ENCODE data around the gene PGAP3. TPM values are rescaled to one million over a fixed set of nuclear protein-coding genes. Genes with fewer than 3 reads are reported as not detected.
A peak's percentile ranks its signal among the peaks of the same experiment; 100 is the strongest.

The PGAP3 gene
- polyA plus RNA-seq, 3 donors: 8.3 to 19.3 (median 9.2) TPM

DNA sequence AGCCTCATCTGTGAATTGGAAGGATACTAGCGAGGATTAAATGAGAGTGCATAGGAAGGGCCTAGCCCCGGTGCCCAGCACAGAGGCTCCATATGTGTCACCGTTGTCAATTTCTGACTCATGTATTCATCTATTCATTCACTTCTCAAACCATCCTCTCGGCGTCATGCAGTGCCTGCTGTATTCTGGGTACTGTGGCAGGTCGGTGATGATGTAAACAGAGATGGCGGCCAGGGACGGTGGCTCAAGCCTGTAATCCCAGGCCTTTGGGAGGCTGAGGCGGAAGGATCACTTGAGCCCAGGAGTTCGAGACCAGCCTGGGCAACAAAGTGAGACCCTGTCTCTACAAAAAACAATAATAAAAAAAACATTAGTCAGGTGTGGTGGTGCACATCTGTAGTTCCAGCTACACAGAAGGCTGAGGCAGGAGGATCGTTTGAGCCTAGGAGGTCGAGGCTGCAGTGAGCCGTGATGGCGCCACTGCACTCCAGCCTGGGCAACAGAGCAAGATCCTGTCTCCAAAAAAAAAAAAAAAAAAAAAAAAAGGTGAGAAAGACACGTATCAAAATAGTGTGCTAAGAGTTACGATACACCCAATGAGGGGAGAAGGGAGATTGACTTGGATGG lies 65.4 kb downstream of the PGAP3 start:
- H3K27ac ChIP-seq (ENCODE audit: low read depth in 1 of 2, low read length in 2 of 2): no peak overlapping the region

More for the DNA sequence above, 65.4 kb downstream of the PGAP3 start:
- Mint-ChIP-seq H3K4me3 (peak overlapping the region in 1 of 2 donors; percentile 25), H3K27ac (peak overlapping the region in 2 of 7 donors; percentile 48 to 66), H3K27me3 (ENCODE audit: low read depth in 3 of 3) (peaks cover 51 to 80% (median 71%) of the 10 kb centered on the region in 3 donors), H3K36me3 (no peaks in the 10 kb centered on the region), H3K9me3 (peaks cover 0 to 8% (median 2%) of the 10 kb centered on the region in 7 donors), H3K4me1 (peaks cover 25% of the 10 kb centered on the region)
- 60% methylated on average over 4 of the region's 16 CpGs for WGBS (ENCODE audit: insufficient coverage)
- TF ChIP-seq, protein P1, sequence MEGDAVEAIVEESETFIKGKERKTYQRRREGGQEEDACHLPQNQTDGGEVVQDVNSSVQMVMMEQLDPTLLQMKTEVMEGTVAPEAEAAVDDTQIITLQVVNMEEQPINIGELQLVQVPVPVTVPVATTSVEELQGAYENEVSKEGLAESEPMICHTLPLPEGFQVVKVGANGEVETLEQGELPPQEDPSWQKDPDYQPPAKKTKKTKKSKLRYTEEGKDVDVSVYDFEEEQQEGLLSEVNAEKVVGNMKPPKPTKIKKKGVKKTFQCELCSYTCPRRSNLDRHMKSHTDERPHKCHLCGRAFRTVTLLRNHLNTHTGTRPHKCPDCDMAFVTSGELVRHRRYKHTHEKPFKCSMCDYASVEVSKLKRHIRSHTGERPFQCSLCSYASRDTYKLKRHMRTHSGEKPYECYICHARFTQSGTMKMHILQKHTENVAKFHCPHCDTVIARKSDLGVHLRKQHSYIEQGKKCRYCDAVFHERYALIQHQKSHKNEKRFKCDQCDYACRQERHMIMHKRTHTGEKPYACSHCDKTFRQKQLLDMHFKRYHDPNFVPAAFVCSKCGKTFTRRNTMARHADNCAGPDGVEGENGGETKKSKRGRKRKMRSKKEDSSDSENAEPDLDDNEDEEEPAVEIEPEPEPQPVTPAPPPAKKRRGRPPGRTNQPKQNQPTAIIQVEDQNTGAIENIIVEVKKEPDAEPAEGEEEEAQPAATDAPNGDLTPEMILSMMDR (IDR thresholded peaks at IDR 0.05): no peak
- peaks cover 16 to 59% of the 10 kb centered on the region in 2 donors for H3K27me3 ChIP-seq (ENCODE audit: control insufficient read depth in 2 of 2, insufficient read depth in 2 of 2, low read length in 2 of 2)
- no peaks in the 10 kb centered on the region for H3K36me3 ChIP-seq (replicated peaks in 1 of 2; ENCODE audit: control insufficient read depth in 1 of 2, insufficient read depth in 2 of 2, low read length in 2 of 2)
- no peaks in the 10 kb centered on the region for H3K9me3 ChIP-seq (replicated peaks in 1 of 2; ENCODE audit: control insufficient read depth in 1 of 2, insufficient read depth in 1 of 2, low read length in 2 of 2)
- H4K20me1 ChIP-seq (ENCODE audit: insufficient read depth, low read length): no peaks in the 10 kb centered on the region
- no peaks in the 10 kb centered on the region for H3K79me2 ChIP-seq (ENCODE audit: insufficient read depth, low read length)
- H2AFZ ChIP-seq (ENCODE audit: insufficient read depth, low read depth, low read length, poor library complexity, severe bottlenecking): peak overlapping the region; percentile 46
- intact Hi-C loops (cut with micrococcal nuclease): loop anchor here (1.0 to 5.0 kb wide), 7 partner anchors 12 to 132 kb away; partner anchors contain the start of genes MIEN1 (in 1 of the 2), PNMT (in 1 of the 2) and TCAP (in 1 of the 2)
- DNase-seq: no peak
- H3K4me3 ChIP-seq (replicated peaks in 1 of 3; ENCODE audit: low read depth in 2 of 3, low read length in 3 of 3): no peak overlapping the region
- peaks cover 16 to 29% of the 10 kb centered on the region in 2 donors for H3K4me1 ChIP-seq (ENCODE audit: control insufficient read depth in 1 of 2, insufficient read depth in 2 of 2, low read length in 2 of 2)
- H3K4me2 ChIP-seq (replicated peaks; ENCODE audit: extremely low read depth, low read length, poor library complexity, severe bottlenecking): peak overlapping the region; percentile 45
- H3K9ac ChIP-seq (ENCODE audit: insufficient read depth, low read length, poor library complexity, severe bottlenecking): no peak overlapping the region

Data from CD14-positive monocyte (primary cell).